ENCODE results near the gene PRR11.

- no peak for TF ChIP-seq CTCF (IDR thresholded peaks at IDR 0.05)
- TF ChIP-seq EZH2 (IDR thresholded peaks at IDR 0.05), result no peak
- no peak for TF ChIP-seq EZH2phosphoT487 (IDR thresholded peaks at IDR 0.05)
These were observed 35.3 kb downstream of the PRR11 start for GRCh38 chr17:59190806-59191205.
